HepG2 (cell line): ENCODE data around the gene RDH14. TPM values are rescaled to one million over a fixed set of nuclear protein-coding genes. Genes with fewer than 3 reads are reported as not detected.

Experiments
- ATAC-seq: fragments of 200-7000 bp; cut with Tn5 transposase; 3 replicates; pipeline ENCODE4 v1.9.1; 2020; ENCODE audit warnings: mild to moderate bottlenecking, moderate library complexity
- BruUV-seq: library from RNA; stranded (reverse); fragments of 400-500 nt; replicated peaks from 2 replicates; lab custom pipeline; 2021; lab: Mats Ljungman, UMichigan
- CTCF ChIA-PET: fragments of 300-600 bp; formaldehyde crosslinking; extraction: SDS; loops from one replicate; lab custom pipeline; 2021; ENCODE audit warnings: low total read pairs, inconsistent platforms, low intra/inter-chr PET ratio; lab: Yijun Ruan, JAX
- POLR2A ChIA-PET: fragments of 350-600 bp; sonication (Branson Sonifier 250); formaldehyde crosslinking; loops from one replicate; lab custom pipeline; 2020; ENCODE audit warnings: antibody characterized with exemption, inconsistent platforms; lab: Yijun Ruan, JAX
- DNase-seq: peaks from one replicate; pipeline ENCODE4 v3.0.0-alpha.2; 2015; ENCODE audit warnings: low spot score
- FAIRE-seq: peaks from 3 replicates; lab custom pipeline; 2011; peaks lifted over from hg19 to GRCh38; lab: Jason Lieb, UNC
- H2AFZ ChIP-seq: one replicate; pipeline ENCODE4 v1.6.1; 2011; ENCODE audit warnings: low read length, inconsistent platforms
- H3K27ac ChIP-seq: fragments of 300-600 bp; 3 replicates; pipeline ENCODE4 v1.8.0; 2011; ENCODE audit warnings: mixed run types, mild to moderate bottlenecking, mixed read lengths, low read length, inconsistent platforms; ENCODE audit not compliant: insufficient read depth; ENCODE audit errors: extremely low read length
- H3K27me3 ChIP-seq, 2 experiments: fragments of 200-600 bp in 1 of 2; 2 replicates in 1 of 2; 3 replicates in 1 of 2; pipeline versions ENCODE4 v1.6.0 to v1.8.0; 2011; ENCODE audit warnings: low read length in 2 of 2, mild to moderate bottlenecking in 2 of 2, moderate library complexity in 2 of 2, inconsistent platforms in 1 of 2; ENCODE audit not compliant: insufficient read depth in 2 of 2, control insufficient read depth in 1 of 2
- H3K36me3 ChIP-seq, 2 experiments: fragments of 200-600 bp in 1 of 2; replicated peaks in 1 of 2; 2 replicates in 1 of 2; 3 replicates in 1 of 2; pipeline versions ENCODE4 v1.5.1 to v1.8.0; 2011; ENCODE audit warnings: low read length in 2 of 2, inconsistent platforms in 1 of 2; ENCODE audit not compliant: insufficient read depth in 2 of 2, control insufficient read depth in 1 of 2
- H3K4me1 ChIP-seq: 2 replicates; pipeline ENCODE4 v1.5.1; 2012; ENCODE audit warnings: low read length, inconsistent platforms; ENCODE audit not compliant: insufficient read depth
- H3K4me2 ChIP-seq: 2 replicates; pipeline ENCODE4 v1.6.0; 2011; ENCODE audit warnings: low read depth, low read length, inconsistent platforms
- H3K4me3 ChIP-seq, 3 experiments: fragments of 200-600 bp in 1 of 3; sonication (generic), shearing (Covaris generic) in 1 of 3; replicated peaks in 1 of 3; 2 replicates each; pipeline ENCODE4 v1.5.1; 2011 to 2016; ENCODE audit warnings: low read length in 3 of 3, inconsistent platforms in 2 of 3, low read depth in 2 of 3, mild to moderate bottlenecking in 2 of 3, control low read depth in 1 of 3, mixed read lengths in 1 of 3; ENCODE audit not compliant: insufficient read depth in 1 of 3
- H3K79me2 ChIP-seq: one replicate; pipeline ENCODE4 v1.6.1; 2011; ENCODE audit warnings: low read length, inconsistent platforms; ENCODE audit not compliant: insufficient read depth
- H3K9ac ChIP-seq: 2 replicates; pipeline ENCODE4 v1.6.0; 2011; ENCODE audit warnings: mild to moderate bottlenecking, low read depth, low read length, inconsistent platforms; ENCODE audit not compliant: insufficient read depth
- H3K9me3 ChIP-seq: 2 replicates; pipeline ENCODE4 v1.5.1; 2012; ENCODE audit warnings: mild to moderate bottlenecking, low read length
- H4K20me1 ChIP-seq: 2 replicates; pipeline ENCODE4 v1.6.0; 2011; ENCODE audit warnings: inconsistent platforms, mild to moderate bottlenecking, low read length, moderate library complexity; ENCODE audit not compliant: insufficient read depth
- BRCA1 ChIP-seq: sonication (generic); formaldehyde crosslinking; IDR thresholded peaks from 2 replicates; pipeline ENCODE4 v1.4.0; 2020; ENCODE audit warnings: missing genetic modification reagents
- CREM ChIP-seq, 2 experiments: sonication (generic) in 1 of 2; formaldehyde crosslinking in 1 of 2; IDR thresholded peaks; 2 replicates each; pipeline versions ENCODE4 v1.4.0 to v1.6.1; 2016 to 2020; ENCODE audit warnings: antibody characterized with exemption in 1 of 2, mild to moderate bottlenecking in 1 of 2, missing genetic modification reagents in 1 of 2
- PHF8 ChIP-seq: sonication (generic); formaldehyde crosslinking; IDR thresholded peaks from 2 replicates; pipeline ENCODE4 v1.5.0; 2020; ENCODE audit warnings: missing genetic modification reagents
- RBAK ChIP-seq: sonication (generic); formaldehyde crosslinking; IDR thresholded peaks from 2 replicates; pipeline ENCODE4 v1.5.1; 2020; ENCODE audit warnings: mild to moderate bottlenecking, missing genetic modification reagents
- TARDBP ChIP-seq: sonication (generic); formaldehyde crosslinking; IDR thresholded peaks from 2 replicates; pipeline ENCODE4 v1.8.0; 2022; ENCODE audit warnings: mild to moderate bottlenecking, missing genetic modification reagents
- ZNF605 ChIP-seq: sonication (generic); formaldehyde crosslinking; IDR thresholded peaks from 2 replicates; pipeline ENCODE4 v1.8.0; 2022; ENCODE audit warnings: mild to moderate bottlenecking, missing genetic modification reagents
- ZSCAN20 ChIP-seq: sonication (generic); formaldehyde crosslinking; IDR thresholded peaks from 2 replicates; pipeline ENCODE4 v1.4.0; 2020; ENCODE audit warnings: missing genetic modification reagents, mild to moderate bottlenecking, borderline replicate concordance
- WGBS: methylation state at CpG from one replicate; pipeline ENCODE4 v1.1.6; 2017; ENCODE audit warnings: low lambda C conversion rate; 5-methylcytosine and 5-hydroxymethylcytosine counted together
- in situ Hi-C: cut with HindIII; loops from 2 replicates; pipeline ENCODE4 v1.10.0; 2017; ENCODE audit warnings: low pct_unique_long_range_greater_than_20kb; ENCODE audit not compliant: extremely low pct_ligation_motif_present
- intact Hi-C: fragments of 100-400 bp; cut with micrococcal nuclease; formaldehyde crosslinking; loops from one replicate; pipeline ENCODE4 v1.10.0; 2022; ENCODE audit not compliant: unreplicated experiment
- polyA plus RNA-seq, 8 experiments: library from polyadenylated mRNA; depleted of rRNA in 3 of 8; stranded (reverse) in 7 of 8; unstranded in 1 of 8; fragments of >200 nt; fragmentation: Illumina TruSeq in 4 of 8; extraction: Trizol in 4 of 8; gene quantifications; 2 replicates each; pipeline versions ENCODE4 v1.2.1 to v1.2.3, GENCODE V29; 2011 to 2016; ENCODE audit warnings: low read depth in 4 of 8, missing spikeins in 1 of 8, mixed read lengths in 1 of 8; ENCODE audit not compliant: insufficient read depth in 1 of 8
- total RNA-seq, 5 experiments: library from RNA; depleted of rRNA; stranded (reverse); fragments of >200 nt; fragmentation: Illumina TruSeq; extraction: Trizol; gene quantifications; 2 replicates each; pipeline ENCODE4 v1.2.3, GENCODE V29; 2016; ENCODE audit warnings: low read depth in 1 of 5
- TF ChIP-seq, protein P1 (sequence below): IDR thresholded peaks from 2 replicates; pipeline ENCODE4 v1.6.1; 2016; ENCODE audit warnings: low read depth
- TF ChIP-seq, protein P2 (sequence below): sonication (generic); formaldehyde crosslinking; IDR thresholded peaks from 2 replicates; pipeline ENCODE4 v1.4.0; 2020; ENCODE audit warnings: mild to moderate bottlenecking, missing genetic modification reagents
- TF ChIP-seq, protein P3 (sequence below): sonication (generic); formaldehyde crosslinking; IDR thresholded peaks from 2 replicates; pipeline ENCODE4 v1.5.1; 2020; ENCODE audit warnings: missing genetic modification reagents, mild to moderate bottlenecking, borderline replicate concordance
- TF ChIP-seq, protein P4 (sequence below): sonication (generic); formaldehyde crosslinking; IDR thresholded peaks from 2 replicates; pipeline ENCODE4 v1.5.0; 2020; ENCODE audit warnings: missing genetic modification reagents

The RDH14 gene
- total and polyA plus RNA-seq, 2 of the 13 experiments (the other 11 are each of a cell fraction or from before 2014, with no cell fraction given), result 27.4 to 39.9 TPM

DNA sequence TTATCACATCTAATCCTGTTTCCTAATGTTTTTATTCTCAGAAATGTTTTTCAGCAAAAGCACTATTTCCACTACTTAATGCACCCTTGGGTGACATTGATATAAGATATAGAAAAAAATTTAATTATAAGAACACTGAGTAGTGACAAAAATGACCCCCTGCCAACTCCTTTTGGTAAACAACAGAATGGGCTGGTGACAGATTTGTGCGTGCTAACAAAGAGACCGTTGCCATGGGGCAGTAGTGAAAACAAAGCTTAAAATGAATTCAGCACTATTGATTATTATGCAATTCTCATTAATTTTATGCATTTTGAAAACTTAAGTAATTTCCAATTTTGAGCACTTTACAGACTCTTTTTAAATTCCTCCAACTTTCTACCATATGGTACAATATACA, 33.1 kb downstream of the RDH14 start (continued):
- no peak for TF ChIP-seq BRCA1 (CRISPR knock-in tag)
- TF ChIP-seq, protein P1, sequence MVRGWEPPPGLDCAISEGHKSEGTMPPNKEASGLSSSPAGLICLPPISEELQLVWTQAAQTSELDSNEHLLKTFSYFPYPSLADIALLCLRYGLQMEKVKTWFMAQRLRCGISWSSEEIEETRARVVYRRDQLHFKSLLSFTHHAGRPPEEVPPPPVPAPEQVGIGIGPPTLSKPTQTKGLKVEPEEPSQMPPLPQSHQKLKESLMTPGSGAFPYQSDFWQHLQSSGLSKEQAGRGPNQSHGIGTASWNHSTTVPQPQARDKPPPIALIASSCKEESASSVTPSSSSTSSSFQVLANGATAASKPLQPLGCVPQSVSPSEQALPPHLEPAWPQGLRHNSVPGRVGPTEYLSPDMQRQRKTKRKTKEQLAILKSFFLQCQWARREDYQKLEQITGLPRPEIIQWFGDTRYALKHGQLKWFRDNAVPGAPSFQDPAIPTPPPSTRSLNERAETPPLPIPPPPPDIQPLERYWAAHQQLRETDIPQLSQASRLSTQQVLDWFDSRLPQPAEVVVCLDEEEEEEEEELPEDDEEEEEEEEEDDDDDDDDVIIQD (CRISPR knock-in tag), result no peak
- no peak for TF ChIP-seq CREM (IDR thresholded peaks at IDR 0.05)
- TF ChIP-seq CREM (CRISPR knock-in tag; IDR thresholded peaks at IDR 0.05), result no peak
- TF ChIP-seq ZNF605 (CRISPR knock-in tag), result no peak
- TF ChIP-seq TARDBP (CRISPR knock-in tag), result no peak
- TF ChIP-seq PHF8 (CRISPR knock-in tag), result no peak
- TF ChIP-seq, protein P2, sequence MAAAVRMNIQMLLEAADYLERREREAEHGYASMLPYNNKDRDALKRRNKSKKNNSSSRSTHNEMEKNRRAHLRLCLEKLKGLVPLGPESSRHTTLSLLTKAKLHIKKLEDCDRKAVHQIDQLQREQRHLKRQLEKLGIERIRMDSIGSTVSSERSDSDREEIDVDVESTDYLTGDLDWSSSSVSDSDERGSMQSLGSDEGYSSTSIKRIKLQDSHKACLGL (CRISPR knock-in tag), result no peak
- TF ChIP-seq, protein P3, sequence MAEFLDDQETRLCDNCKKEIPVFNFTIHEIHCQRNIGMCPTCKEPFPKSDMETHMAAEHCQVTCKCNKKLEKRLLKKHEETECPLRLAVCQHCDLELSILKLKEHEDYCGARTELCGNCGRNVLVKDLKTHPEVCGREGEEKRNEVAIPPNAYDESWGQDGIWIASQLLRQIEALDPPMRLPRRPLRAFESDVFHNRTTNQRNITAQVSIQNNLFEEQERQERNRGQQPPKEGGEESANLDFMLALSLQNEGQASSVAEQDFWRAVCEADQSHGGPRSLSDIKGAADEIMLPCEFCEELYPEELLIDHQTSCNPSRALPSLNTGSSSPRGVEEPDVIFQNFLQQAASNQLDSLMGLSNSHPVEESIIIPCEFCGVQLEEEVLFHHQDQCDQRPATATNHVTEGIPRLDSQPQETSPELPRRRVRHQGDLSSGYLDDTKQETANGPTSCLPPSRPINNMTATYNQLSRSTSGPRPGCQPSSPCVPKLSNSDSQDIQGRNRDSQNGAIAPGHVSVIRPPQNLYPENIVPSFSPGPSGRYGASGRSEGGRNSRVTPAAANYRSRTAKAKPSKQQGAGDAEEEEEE (CRISPR knock-in tag), result no peak

DNA sequence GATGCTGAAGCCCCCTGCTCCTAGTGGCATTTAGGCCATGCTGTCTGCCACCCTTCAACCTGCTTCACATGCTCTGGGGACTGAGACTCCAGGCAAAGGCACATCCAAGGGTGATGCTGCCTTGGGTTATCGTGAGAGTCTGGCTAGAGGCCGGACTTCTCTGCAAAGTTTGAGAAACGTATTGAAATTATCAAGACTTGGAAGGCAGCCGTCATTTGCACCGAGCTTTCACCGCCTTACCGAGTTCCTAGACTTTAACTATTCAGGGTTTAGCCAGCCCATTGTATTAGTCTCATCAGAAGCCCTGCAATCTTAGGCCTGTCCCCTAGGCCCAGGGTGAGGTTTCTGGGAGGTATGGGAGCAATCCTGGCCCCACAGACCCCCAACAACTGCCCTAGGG, 34.0 kb downstream of the RDH14 start:
- ATAC-seq, result no peak
- in situ Hi-C loops, result no loop called here
- FAIRE-seq, result no peak

More for the DNA sequence above, 34.0 kb downstream of the RDH14 start:
- 41% methylated on average over 5 of the region's 7 CpGs for WGBS
- Histone ChIP-seq H3K79me2 (no peaks in the 10 kb centered on the region), H3K4me3 (no peak overlapping the region), H3K36me3 (no peaks in the 10 kb centered on the region), H3K27me3 (peaks cover 2 to 9% of the 10 kb centered on the region in 2 experiments; a peak in 4 of 5 replicates), H3K9me3 (no peaks in the 10 kb centered on the region), H3K4me2 (no peak overlapping the region), H3K27ac (no peak overlapping the region), H3K9ac (no peak overlapping the region), H2AFZ (no peak overlapping the region), H3K4me1 (no peaks in the 10 kb centered on the region), H4K20me1 (no peaks in the 10 kb centered on the region)
- intact Hi-C loops, result loop anchor here (10.0 kb wide), 1 partner anchor 358 kb away; no protein-coding TSS in a partner anchor
- DNase-seq, result no peak
- TF ChIP-seq, protein P4, sequence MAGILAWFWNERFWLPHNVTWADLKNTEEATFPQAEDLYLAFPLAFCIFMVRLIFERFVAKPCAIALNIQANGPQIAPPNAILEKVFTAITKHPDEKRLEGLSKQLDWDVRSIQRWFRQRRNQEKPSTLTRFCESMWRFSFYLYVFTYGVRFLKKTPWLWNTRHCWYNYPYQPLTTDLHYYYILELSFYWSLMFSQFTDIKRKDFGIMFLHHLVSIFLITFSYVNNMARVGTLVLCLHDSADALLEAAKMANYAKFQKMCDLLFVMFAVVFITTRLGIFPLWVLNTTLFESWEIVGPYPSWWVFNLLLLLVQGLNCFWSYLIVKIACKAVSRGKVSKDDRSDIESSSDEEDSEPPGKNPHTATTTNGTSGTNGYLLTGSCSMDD (CRISPR knock-in tag), result no peak
- no peak for TF ChIP-seq ZSCAN20 (CRISPR knock-in tag)
- no peak for TF ChIP-seq RBAK (CRISPR knock-in tag)
- POLR2A ChIA-PET, result no interaction called here
- no TSS peak for BruUV-seq
- CTCF ChIA-PET, result no interaction called here
